Astrocyte (in vitro differentiated cells and primary cell): Measurements from ENCODE around the gene LAMA3. TPM values are rescaled to one million over a fixed set of nuclear protein-coding genes. Genes with fewer than 3 reads are reported as not detected.

Source experiments
- DNase-seq: peaks from one replicate; pipeline ENCODE4 v3.0.0-alpha.2; 2010; ENCODE audit warnings: low read depth
- FAIRE-seq: peaks from 2 replicates; lab custom pipeline; 2011; peaks lifted over from hg19 to GRCh38; lab: Jason Lieb, UNC
- H2AFZ ChIP-seq: 2 replicates; pipeline ENCODE4 v1.6.0; 2012; ENCODE audit warnings: low read depth, low read length, inconsistent platforms
- H3K27ac ChIP-seq: 2 replicates; pipeline ENCODE4 v1.5.1; 2011; ENCODE audit warnings: low read depth, low read length, inconsistent platforms
- H3K27me3 ChIP-seq: 2 replicates; pipeline ENCODE4 v1.6.0; 2011; ENCODE audit warnings: low read length, inconsistent platforms; ENCODE audit not compliant: insufficient read depth
- H3K36me3 ChIP-seq: 2 replicates; pipeline ENCODE4 v1.5.1; 2011; ENCODE audit warnings: low read length, inconsistent platforms; ENCODE audit not compliant: insufficient read depth
- H3K4me1 ChIP-seq: 2 replicates; pipeline ENCODE4 v1.5.1; 2011; ENCODE audit warnings: low read length, inconsistent platforms; ENCODE audit not compliant: insufficient read depth
- H3K4me2 ChIP-seq: 2 replicates; pipeline ENCODE4 v1.6.0; 2012; ENCODE audit warnings: low read length, inconsistent platforms
- H3K4me3 ChIP-seq: 2 replicates; pipeline ENCODE4 v1.5.1; 2011; ENCODE audit warnings: low read depth, mild to moderate bottlenecking, low read length, inconsistent platforms; ENCODE audit not compliant: insufficient read depth
- H3K79me2 ChIP-seq: 2 replicates; pipeline ENCODE4 v1.6.0; 2012; ENCODE audit warnings: mild to moderate bottlenecking, low read length, inconsistent platforms; ENCODE audit not compliant: insufficient read depth
- H3K9ac ChIP-seq: 2 replicates; pipeline ENCODE4 v1.6.0; 2012; ENCODE audit warnings: mild to moderate bottlenecking, low read length, inconsistent platforms
- H3K9me3 ChIP-seq: 2 replicates; pipeline ENCODE4 v1.5.1; 2012; ENCODE audit warnings: low read depth, mild to moderate bottlenecking, low read length, inconsistent platforms; ENCODE audit not compliant: insufficient read depth
- H4K20me1 ChIP-seq: 2 replicates; pipeline ENCODE4 v1.6.0; 2012; ENCODE audit warnings: low read length, inconsistent platforms; ENCODE audit not compliant: insufficient read depth
- H3K27ac Mint-ChIP-seq: one replicate; pipeline ENCODE4 v1.8.0; 2021; ENCODE audit warnings: mild to moderate bottlenecking, mixed read lengths; ENCODE audit not compliant: unreplicated experiment
- H3K27me3 Mint-ChIP-seq: one replicate; pipeline ENCODE4 v1.8.0; 2021; ENCODE audit warnings: low read depth, mixed read lengths; ENCODE audit not compliant: unreplicated experiment
- H3K36me3 Mint-ChIP-seq: one replicate; pipeline ENCODE4 v1.8.0; 2021; ENCODE audit warnings: low read depth, mixed read lengths; ENCODE audit not compliant: unreplicated experiment
- H3K4me1 Mint-ChIP-seq: one replicate; pipeline ENCODE4 v1.8.0; 2021; ENCODE audit warnings: low read depth, mixed read lengths; ENCODE audit not compliant: unreplicated experiment
- H3K4me3 Mint-ChIP-seq: one replicate; pipeline ENCODE4 v1.8.0; 2021; ENCODE audit warnings: mild to moderate bottlenecking, moderate library complexity, mixed read lengths; ENCODE audit not compliant: unreplicated experiment
- H3K9me3 Mint-ChIP-seq: one replicate; pipeline ENCODE4 v1.8.0; 2021; ENCODE audit warnings: mild to moderate bottlenecking, mixed read lengths; ENCODE audit not compliant: unreplicated experiment
- CTCF ChIP-seq: IDR thresholded peaks from 2 replicates; pipeline ENCODE4 v1.5.1; 2011; ENCODE audit warnings: low read depth, mild to moderate bottlenecking, inconsistent platforms, low read length, moderate library complexity; ENCODE audit not compliant: insufficient read depth
- EZH2 ChIP-seq: IDR thresholded peaks from 2 replicates; pipeline ENCODE4 v1.6.1; 2012; ENCODE audit warnings: mild to moderate bottlenecking, low read length, inconsistent platforms; ENCODE audit not compliant: insufficient read depth
- total RNA-seq: library from RNA; stranded (reverse); gene quantifications from 2 replicates; pipeline ENCODE4 v1.2.1, GENCODE V29; 2021

Gene LAMA3
- total RNA-seq, 1 donor from 2014 or later, result 0.86 TPM

GRCh38 chr18:23941791-23942190, 252.5 kb downstream of the LAMA3 start:
- Histone ChIP-seq H4K20me1 (no peaks in the 10 kb centered on the region), H3K27ac (no peak overlapping the region), H3K4me1 (no peaks in the 10 kb centered on the region), H3K9ac (no peak overlapping the region), H3K4me2 (no peak overlapping the region), H2AFZ (no peak overlapping the region), H3K27me3 (no peaks in the 10 kb centered on the region), H3K4me3 (no peak overlapping the region), H3K79me2 (no peaks in the 10 kb centered on the region), H3K9me3 (no peaks in the 10 kb centered on the region), H3K36me3 (no peaks in the 10 kb centered on the region)
- Mint-ChIP-seq H3K36me3 (no peaks in the 10 kb centered on the region), H3K9me3 (no peaks in the 10 kb centered on the region), H3K4me3 (no peak overlapping the region), H3K4me1 (peaks cover 5% of the 10 kb centered on the region), H3K27ac (no peak overlapping the region), H3K27me3 (peaks cover 14% of the 10 kb centered on the region)
- no peak for DNase-seq
- no peak for FAIRE-seq
- no peak for TF ChIP-seq CTCF
- TF ChIP-seq EZH2, result no peak

GRCh38 chr18:23943104-23943503, 253.9 kb downstream of the LAMA3 start:
- no peaks in the 10 kb centered on the region for H3K9me3 ChIP-seq
- H2AFZ ChIP-seq, result no peak overlapping the region
- TF ChIP-seq CTCF (no peak), EZH2 (no peak)
- no peak overlapping the region for H3K27ac ChIP-seq
- no peak overlapping the region for H3K27ac Mint-ChIP-seq
- no peak for DNase-seq
- no peaks in the 10 kb centered on the region for H4K20me1 ChIP-seq
- H3K79me2 ChIP-seq, result no peaks in the 10 kb centered on the region
- FAIRE-seq, result no peak
- no peaks in the 10 kb centered on the region for H3K36me3 ChIP-seq
- H3K9ac ChIP-seq, result no peak overlapping the region
- H3K27me3 ChIP-seq, result no peaks in the 10 kb centered on the region
- H3K4me1 ChIP-seq, result no peaks in the 10 kb centered on the region
- H3K4me1 Mint-ChIP-seq, result peaks cover 5% of the 10 kb centered on the region
- H3K4me3 Mint-ChIP-seq, result no peak overlapping the region
- no peak overlapping the region for H3K4me2 ChIP-seq
- no peak overlapping the region for H3K4me3 ChIP-seq
- no peaks in the 10 kb centered on the region for H3K9me3 Mint-ChIP-seq
- no peaks in the 10 kb centered on the region for H3K36me3 Mint-ChIP-seq
- peaks cover 14% of the 10 kb centered on the region for H3K27me3 Mint-ChIP-seq

GRCh38 chr18:23943903-23944624, 254.8 kb downstream of the LAMA3 start:
- FAIRE-seq (peak; percentile 59), DNase-seq (peak; percentile 87)
- H2AFZ ChIP-seq, result no peak overlapping the region
- Mint-ChIP-seq H3K4me3 (no peak overlapping the region), H3K9me3 (no peaks in the 10 kb centered on the region), H3K27ac (peak overlapping the region; percentile 28), H3K4me1 (peaks cover 5% of the 10 kb centered on the region), H3K27me3 (peaks cover 15% of the 10 kb centered on the region), H3K36me3 (no peaks in the 10 kb centered on the region)
- no peaks in the 10 kb centered on the region for H3K79me2 ChIP-seq
- H3K9me3 ChIP-seq, result no peaks in the 10 kb centered on the region
- H3K4me3 ChIP-seq, result no peak overlapping the region
- H3K9ac ChIP-seq, result no peak overlapping the region
- H3K4me2 ChIP-seq, result no peak overlapping the region
- no peak overlapping the region for H3K27ac ChIP-seq
- TF ChIP-seq CTCF (no peak), EZH2 (no peak)
- no peaks in the 10 kb centered on the region for H4K20me1 ChIP-seq
- no peaks in the 10 kb centered on the region for H3K27me3 ChIP-seq
- no peaks in the 10 kb centered on the region for H3K36me3 ChIP-seq
- H3K4me1 ChIP-seq, result no peaks in the 10 kb centered on the region
